Caco-2 (cell line): ENCODE data around the gene ABCC5. TPM values are rescaled to one million over a fixed set of nuclear protein-coding genes. Genes with fewer than 3 reads are reported as not detected.

Experiments
- BruUV-seq: library from RNA; stranded (reverse); fragments of 400-500 nt; replicated peaks from 2 replicates; lab custom pipeline; 2021; lab: Mats Ljungman, UMichigan
- CTCF ChIA-PET: fragments of 300-600 bp; sonication (Branson Sonifier 250); formaldehyde crosslinking; loops from one replicate; lab custom pipeline; 2022; ENCODE audit warnings: antibody characterized with exemption; lab: Charles Lee
- POLR2A ChIA-PET: fragments of 300-600 bp; sonication (Branson Sonifier 250); formaldehyde crosslinking; loops from one replicate; lab custom pipeline; 2022; ENCODE audit warnings: antibody characterized with exemption; lab: Charles Lee
- DNase-seq, 2 experiments: peaks; one replicate each; pipeline versions ENCODE4 v3.0.0 to v3.0.0-alpha.2; 2020 to 2022
- H3K27me3 ChIP-seq: replicated peaks from 2 replicates; pipeline ENCODE4 v1.6.0; 2011; ENCODE audit warnings: low read length; ENCODE audit not compliant: control insufficient read depth, insufficient read depth
- H3K36me3 ChIP-seq: 2 replicates; pipeline ENCODE4 v1.5.1; 2011; ENCODE audit warnings: low read length; ENCODE audit not compliant: control insufficient read depth, insufficient read depth
- H3K4me1 ChIP-seq: fragments of 250-450 bp; sonication (Bioruptor Pico); 2 replicates; pipeline ENCODE4 v1.5.1; 2020; ENCODE audit warnings: mild to moderate bottlenecking
- H3K4me3 ChIP-seq: 2 replicates; pipeline ENCODE4 v1.5.1; 2011; ENCODE audit warnings: low read depth, mild to moderate bottlenecking, control low read depth, low read length
- H3K9me3 ChIP-seq: fragments of 250-450 bp; sonication (Bioruptor Pico); 2 replicates; pipeline ENCODE4 v1.5.1; 2020; ENCODE audit warnings: mild to moderate bottlenecking, moderate library complexity
- H3K27ac Mint-ChIP-seq: one replicate; pipeline ENCODE4 v1.8.0; 2022; ENCODE audit warnings: mixed read lengths; ENCODE audit not compliant: unreplicated experiment
- H3K27me3 Mint-ChIP-seq: one replicate; pipeline ENCODE4 v1.8.0; 2022; ENCODE audit warnings: mixed read lengths; ENCODE audit not compliant: insufficient read depth, unreplicated experiment
- H3K36me3 Mint-ChIP-seq: one replicate; pipeline ENCODE4 v1.8.0; 2022; ENCODE audit warnings: mild to moderate bottlenecking, mixed read lengths; ENCODE audit not compliant: insufficient read depth, unreplicated experiment
- H3K4me1 Mint-ChIP-seq: one replicate; pipeline ENCODE4 v1.8.0; 2022; ENCODE audit warnings: low read depth, mixed read lengths; ENCODE audit not compliant: unreplicated experiment
- H3K4me3 Mint-ChIP-seq: one replicate; pipeline ENCODE4 v1.8.0; 2022; ENCODE audit warnings: mild to moderate bottlenecking, moderate library complexity, mixed read lengths; ENCODE audit not compliant: unreplicated experiment
- H3K9me3 Mint-ChIP-seq: one replicate; pipeline ENCODE4 v1.8.0; 2022; ENCODE audit warnings: mixed read lengths; ENCODE audit not compliant: unreplicated experiment
- CTCF ChIP-seq, 2 experiments: fragments of 200-600 bp in 1 of 2; IDR thresholded peaks; 1 replicate in 1 of 2; 2 replicates in 1 of 2; pipeline versions ENCODE4 v1.5.1 to v1.8.0; 2011 to 2022; ENCODE audit warnings: antibody characterized with exemption in 1 of 2, control low read depth in 1 of 2, inconsistent platforms in 1 of 2, low read depth in 1 of 2, low read length in 1 of 2, mild to moderate bottlenecking in 1 of 2, moderate library complexity in 1 of 2; ENCODE audit not compliant: insufficient read depth in 1 of 2, severe bottlenecking in 1 of 2, unreplicated experiment in 1 of 2
- intact Hi-C: fragments of 100-400 bp; cut with micrococcal nuclease; formaldehyde crosslinking; loops from one replicate; pipeline ENCODE4 v1.10.0; 2022; ENCODE audit not compliant: unreplicated experiment
- total RNA-seq: library from RNA; stranded (reverse); gene quantifications from 2 replicates; pipeline ENCODE4 v1.2.3, GENCODE V29; 2022

ABCC5 gene
- total RNA-seq, 1 experiment from 2014 or later = 21.3 TPM

DNA sequence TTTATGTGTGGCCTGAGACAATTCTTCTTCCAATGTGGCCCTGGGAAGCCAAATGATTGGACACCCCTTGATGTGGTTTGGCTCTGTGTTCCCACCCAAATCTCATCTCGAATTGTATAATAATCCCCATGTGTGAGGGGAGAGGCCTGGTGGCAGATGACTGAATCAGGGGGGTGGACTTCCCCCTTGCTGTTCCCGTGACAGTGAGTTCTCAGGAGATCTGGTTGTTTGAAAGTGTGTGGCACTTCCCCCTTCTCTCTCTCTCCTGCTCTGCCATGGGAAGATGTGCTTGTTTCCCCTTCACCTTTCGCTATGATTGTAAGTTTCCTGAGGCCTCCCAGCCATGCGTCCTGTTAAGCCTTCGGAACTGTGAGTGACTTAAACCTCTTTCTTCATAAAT lies 72.9 kb downstream of the ABCC5 start:
- no peak overlapping the region for H3K27ac Mint-ChIP-seq
- peaks cover 19% of the 10 kb centered on the region for H3K36me3 Mint-ChIP-seq
- BruUV-seq = no TSS peak
- TF ChIP-seq CTCF (IDR thresholded peaks at IDR 0.05; ENCODE audit: insufficient read depth in 1 of 2, low read depth in 1 of 2, low read length in 1 of 2, severe bottlenecking in 1 of 2, unreplicated experiment in 1 of 2) = no peak
- no peak overlapping the region for H3K4me3 Mint-ChIP-seq
- intact Hi-C loops = no loop called here
- no peaks in the 10 kb centered on the region for H3K4me1 Mint-ChIP-seq
- Histone ChIP-seq H3K36me3 (no peaks in the 10 kb centered on the region), H3K27me3 (no peaks in the 10 kb centered on the region), H3K4me3 (no peak overlapping the region), H3K9me3 (no peaks in the 10 kb centered on the region), H3K4me1 (no peaks in the 10 kb centered on the region)
- CTCF ChIA-PET = no interaction called here
- no peaks in the 10 kb centered on the region for H3K27me3 Mint-ChIP-seq
- DNase-seq = no peak
- POLR2A ChIA-PET = no interaction called here
- H3K9me3 Mint-ChIP-seq = no peaks in the 10 kb centered on the region

GRCh38 chr3:183943739-183944138 lies 73.9 kb downstream of the ABCC5 start:
- intact Hi-C loops = no loop called here
- Mint-ChIP-seq H3K4me1 (no peaks in the 10 kb centered on the region), H3K9me3 (no peaks in the 10 kb centered on the region), H3K27me3 (no peaks in the 10 kb centered on the region), H3K27ac (no peak overlapping the region), H3K36me3 (peaks cover 19% of the 10 kb centered on the region), H3K4me3 (no peak overlapping the region)
- ChIA-PET CTCF (no interaction called here), POLR2A (no interaction called here)
- no peak for DNase-seq
- TF ChIP-seq CTCF (IDR thresholded peaks at IDR 0.05; ENCODE audit: insufficient read depth in 1 of 2, low read depth in 1 of 2, low read length in 1 of 2, severe bottlenecking in 1 of 2, unreplicated experiment in 1 of 2) = no peak
- Histone ChIP-seq H3K9me3 (no peaks in the 10 kb centered on the region), H3K36me3 (no peaks in the 10 kb centered on the region), H3K27me3 (no peaks in the 10 kb centered on the region), H3K4me3 (no peak overlapping the region), H3K4me1 (no peaks in the 10 kb centered on the region)
- no TSS peak for BruUV-seq

DNA sequence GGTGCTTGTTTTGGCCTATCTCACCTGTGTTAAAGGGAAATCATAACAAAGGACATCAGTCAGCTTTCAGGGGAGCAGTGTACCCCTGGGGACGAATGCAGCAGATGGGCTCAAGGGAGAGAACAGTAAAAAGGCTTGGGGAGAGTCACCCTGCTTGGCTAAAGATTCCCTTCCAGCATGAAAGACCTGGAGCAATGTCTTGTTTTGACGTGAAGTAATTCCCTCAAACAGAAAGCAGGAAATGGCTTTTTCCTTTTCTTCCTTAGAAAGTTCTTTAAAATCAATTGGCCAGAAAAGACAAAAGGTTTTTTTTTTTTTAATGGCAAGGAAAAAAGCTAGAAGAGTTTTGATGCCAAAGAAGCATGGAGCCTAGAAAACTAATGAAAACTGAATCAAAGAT lies 76.5 kb downstream of the ABCC5 start:
- TF ChIP-seq CTCF (IDR thresholded peaks at IDR 0.05; ENCODE audit: insufficient read depth in 1 of 2, low read depth in 1 of 2, low read length in 1 of 2, severe bottlenecking in 1 of 2, unreplicated experiment in 1 of 2) = no peak
- no peak for DNase-seq
- ChIA-PET POLR2A (no interaction called here), CTCF (no interaction called here)
- Mint-ChIP-seq H3K27me3 (no peaks in the 10 kb centered on the region), H3K4me3 (no peak overlapping the region), H3K36me3 (peaks cover 11% of the 10 kb centered on the region), H3K27ac (no peak overlapping the region), H3K4me1 (no peaks in the 10 kb centered on the region), H3K9me3 (no peaks in the 10 kb centered on the region)
- H3K4me1 ChIP-seq = no peaks in the 10 kb centered on the region
- no peaks in the 10 kb centered on the region for H3K9me3 ChIP-seq
- no peak overlapping the region for H3K4me3 ChIP-seq
- H3K36me3 ChIP-seq = no peaks in the 10 kb centered on the region
- no TSS peak for BruUV-seq
- no peaks in the 10 kb centered on the region for H3K27me3 ChIP-seq
- intact Hi-C loops = no loop called here
